LNCaP clone FGC (cell line): ENCODE results near the gene IL21R.

Experiments used
- DNase-seq: peaks from one replicate; pipeline ENCODE4 v3.0.0-alpha.2; 2011; ENCODE audit warnings: low read depth
- H3K4me3 ChIP-seq: 2 replicates; pipeline ENCODE4 v1.5.1; 2011; ENCODE audit warnings: mild to moderate bottlenecking, low read depth, low read length, control low read depth
- TF ChIP-seq, protein P1 (sequence below): IDR thresholded peaks from 2 replicates; pipeline ENCODE4 v1.5.1; 2012; ENCODE audit warnings: mild to moderate bottlenecking; ENCODE audit not compliant: control insufficient read depth, insufficient read depth; ENCODE audit errors: extremely low read depth

IL21R gene

DNA sequence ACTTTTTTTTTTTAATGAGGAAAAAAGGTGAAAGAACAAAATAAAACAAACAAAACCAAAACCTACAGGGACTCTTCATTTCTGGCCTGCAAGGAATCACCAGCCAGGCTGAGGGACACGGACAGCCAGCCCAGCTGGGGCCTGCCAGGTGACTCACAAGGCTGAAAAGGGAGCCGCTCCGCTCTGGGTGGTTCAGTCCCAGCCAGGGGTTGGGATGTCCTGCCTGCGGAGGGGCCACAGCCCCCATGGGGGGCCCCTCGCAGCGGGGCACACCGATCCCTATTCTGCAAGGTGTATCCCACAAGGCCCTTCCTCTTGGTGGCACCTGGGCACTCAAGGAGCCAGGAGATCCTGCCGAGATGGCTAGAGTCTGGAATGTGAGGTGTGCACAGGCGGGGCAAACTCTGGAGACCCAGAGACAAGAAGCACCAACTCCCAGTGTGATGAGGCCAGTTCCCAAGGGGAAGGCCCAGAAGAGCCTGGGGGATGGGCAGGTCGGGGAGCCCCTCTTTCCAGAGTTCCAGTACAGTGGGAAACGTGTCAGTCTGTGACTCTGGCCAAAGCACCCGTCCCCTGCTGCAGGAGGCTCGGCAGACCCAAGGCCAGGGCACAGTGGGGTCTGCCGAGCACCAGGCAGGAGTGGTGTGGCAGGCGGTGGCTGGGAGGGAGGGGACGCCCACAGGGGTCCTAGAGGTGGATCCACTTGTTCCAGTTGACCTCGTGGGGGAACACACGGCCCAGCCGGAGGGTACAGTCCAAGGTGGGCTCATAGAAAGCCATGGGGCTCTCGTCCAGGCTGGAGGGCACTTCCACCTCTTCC is 58.9 kb downstream of the IL21R start:
- no peak for DNase-seq
- no peak overlapping the region for H3K4me3 ChIP-seq
- TF ChIP-seq, protein P1, sequence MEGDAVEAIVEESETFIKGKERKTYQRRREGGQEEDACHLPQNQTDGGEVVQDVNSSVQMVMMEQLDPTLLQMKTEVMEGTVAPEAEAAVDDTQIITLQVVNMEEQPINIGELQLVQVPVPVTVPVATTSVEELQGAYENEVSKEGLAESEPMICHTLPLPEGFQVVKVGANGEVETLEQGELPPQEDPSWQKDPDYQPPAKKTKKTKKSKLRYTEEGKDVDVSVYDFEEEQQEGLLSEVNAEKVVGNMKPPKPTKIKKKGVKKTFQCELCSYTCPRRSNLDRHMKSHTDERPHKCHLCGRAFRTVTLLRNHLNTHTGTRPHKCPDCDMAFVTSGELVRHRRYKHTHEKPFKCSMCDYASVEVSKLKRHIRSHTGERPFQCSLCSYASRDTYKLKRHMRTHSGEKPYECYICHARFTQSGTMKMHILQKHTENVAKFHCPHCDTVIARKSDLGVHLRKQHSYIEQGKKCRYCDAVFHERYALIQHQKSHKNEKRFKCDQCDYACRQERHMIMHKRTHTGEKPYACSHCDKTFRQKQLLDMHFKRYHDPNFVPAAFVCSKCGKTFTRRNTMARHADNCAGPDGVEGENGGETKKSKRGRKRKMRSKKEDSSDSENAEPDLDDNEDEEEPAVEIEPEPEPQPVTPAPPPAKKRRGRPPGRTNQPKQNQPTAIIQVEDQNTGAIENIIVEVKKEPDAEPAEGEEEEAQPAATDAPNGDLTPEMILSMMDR, result no peak

DNA sequence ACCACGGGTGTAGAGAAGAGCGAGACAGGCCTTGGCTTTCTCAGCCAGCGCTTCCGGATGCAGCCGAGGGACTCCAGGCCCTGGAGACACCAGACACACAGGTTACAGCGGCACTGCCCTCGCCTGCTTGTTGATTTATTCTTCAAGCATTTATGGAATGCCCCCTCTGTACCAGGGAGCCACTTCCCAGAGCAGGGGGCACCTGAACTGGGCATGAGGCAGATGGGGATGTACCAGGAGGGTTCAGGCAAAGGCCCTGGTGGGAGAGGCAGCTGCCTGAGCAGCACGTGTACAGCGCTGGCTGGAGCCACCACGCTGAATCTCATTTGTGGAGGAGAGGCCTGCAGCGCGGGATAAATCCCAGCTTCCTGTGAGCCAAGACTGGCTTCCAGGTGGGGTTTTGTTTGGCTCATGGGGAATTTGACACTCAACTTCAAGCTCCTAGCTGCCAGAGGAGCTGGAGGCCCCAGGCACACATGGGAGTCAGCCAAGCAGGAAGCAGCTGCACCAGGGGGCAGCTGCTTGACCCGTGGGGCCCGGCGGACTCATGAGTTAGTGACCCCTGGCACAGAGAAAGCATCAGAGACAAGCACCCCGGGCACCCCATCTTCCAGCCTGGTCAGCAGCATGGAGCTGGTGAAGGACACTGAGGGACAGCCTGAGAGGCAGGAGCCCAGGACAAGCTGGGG is 59.7 kb downstream of the IL21R start:
- no peak overlapping the region for H3K4me3 ChIP-seq
- TF ChIP-seq, protein P1, result no peak
- no peak for DNase-seq

GRCh38 chr16:27462200-27462845 is 60.3 kb downstream of the IL21R start:
- no peak overlapping the region for H3K4me3 ChIP-seq
- no peak for DNase-seq
- TF ChIP-seq, protein P1, result no peak

DNA sequence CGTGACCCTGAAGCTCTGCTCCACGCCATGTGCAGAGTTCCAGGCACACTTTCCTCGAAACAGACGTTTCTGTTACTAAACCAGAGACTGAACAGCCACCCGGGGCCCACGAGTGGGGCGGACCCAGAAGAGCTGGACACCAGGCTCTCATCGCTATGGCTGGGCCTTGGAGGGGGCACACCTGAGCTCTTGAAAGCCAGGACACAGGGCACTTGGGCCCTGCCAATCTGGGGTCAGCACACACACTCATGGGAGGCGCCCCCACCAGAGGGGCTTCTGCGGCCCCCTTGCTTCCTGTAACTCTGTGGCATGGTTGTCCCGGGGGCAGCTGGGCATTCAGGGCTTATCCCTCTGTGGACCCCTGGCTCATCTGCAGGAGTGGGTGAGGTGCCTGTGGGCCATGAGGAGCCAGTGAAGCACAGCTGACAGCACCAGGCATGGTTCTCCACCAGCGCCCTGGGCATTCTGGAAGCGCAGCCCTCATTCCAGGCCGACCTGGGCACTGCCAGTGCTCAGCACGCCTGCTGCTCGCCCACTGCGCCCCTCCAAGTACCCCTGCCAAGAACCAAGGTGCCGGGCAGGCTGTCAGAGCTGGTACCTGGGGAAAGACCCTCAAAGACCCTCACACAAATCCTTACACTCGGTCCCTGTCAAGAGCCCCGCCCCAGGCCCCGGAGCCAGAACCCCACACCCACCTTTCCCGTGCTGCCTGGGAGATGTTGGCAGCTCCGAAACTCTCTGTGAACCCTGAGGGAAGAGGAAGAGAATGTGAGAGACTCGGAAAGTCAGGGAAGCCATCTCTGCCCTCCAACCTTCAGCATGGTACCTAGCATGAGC is 61.1 kb downstream of the IL21R start:
- DNase-seq, result no peak
- H3K4me3 ChIP-seq, result no peak overlapping the region
- TF ChIP-seq, protein P1, result no peak

GRCh38 chr16:27463741-27464591 is 62.0 kb downstream of the IL21R start:
- DNase-seq, result no peak
- H3K4me3 ChIP-seq, result no peak overlapping the region
- TF ChIP-seq, protein P1, result no peak
